SH-SY5Y (cell line): ENCODE results near the gene MEIOB.

Source experiments
- GATA2 ChIP-seq: IDR thresholded peaks from 2 replicates; pipeline ENCODE4 v1.6.1; 2011; ENCODE audit warnings: mild to moderate bottlenecking, low read depth, low read length
- GATA3 ChIP-seq: IDR thresholded peaks from 2 replicates; pipeline ENCODE4 v1.6.1; 2011; ENCODE audit warnings: low read depth, mild to moderate bottlenecking, low read length, moderate library complexity

DNA sequence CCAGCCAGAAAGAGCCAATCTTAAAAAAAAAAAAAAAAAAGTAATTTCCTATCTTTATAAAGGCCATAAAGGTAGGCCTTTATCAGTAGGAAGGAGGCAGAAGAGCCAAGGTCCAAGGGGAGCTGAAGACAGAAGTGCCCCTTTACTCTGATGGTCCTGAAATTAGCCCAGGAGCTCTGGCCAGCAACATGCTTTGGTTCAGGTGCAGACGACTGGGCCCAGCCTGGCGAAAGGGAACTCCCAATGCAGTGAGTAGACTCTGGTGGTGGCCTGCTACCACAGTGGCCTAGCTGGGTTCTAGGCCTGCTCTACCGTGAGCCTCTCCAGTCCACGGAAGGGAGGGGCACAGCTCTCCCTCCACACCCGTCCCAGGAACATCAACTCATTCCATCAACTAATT is 23.1 kb upstream of the MEIOB start:
- TF ChIP-seq GATA3: no peak
- no peak for TF ChIP-seq GATA2
